ENCODE data around the gene TCF7L1. TPM values are rescaled to one million over a fixed set of nuclear protein-coding genes. Genes with fewer than 3 reads are reported as not detected.
A peak's percentile ranks its signal among the peaks of the same experiment; 100 is the strongest.

Gene TCF7L1
- total and polyA plus RNA-seq, 2 of the 13 experiments (the other 11 are each of a cell fraction or from before 2014, with no cell fraction given) = 0.04 to 0.15 TPM

- peak; percentile 87 for TF ChIP-seq DRAP1 (CRISPR knock-in tag; IDR thresholded peaks at IDR 0.05)
- no peak for TF ChIP-seq NFE2L2 (IDR thresholded peaks at IDR 0.05; ENCODE audit: low read length)
- TF ChIP-seq RFX5 (IDR thresholded peaks at IDR 0.05; ENCODE audit: low read depth, low read length) = no peak
- TF ChIP-seq ZNF644 (CRISPR knock-in tag; IDR thresholded peaks at IDR 0.05; ENCODE audit: low read depth) = peak; percentile 77; the same call in 1 of the 2 replicates
- peak; percentile 42 for TF ChIP-seq RBM22 (optimal IDR thresholded peaks at IDR 0.05; ENCODE audit: low read length)
- TF ChIP-seq SNAPC4 (CRISPR knock-in tag; IDR thresholded peaks at IDR 0.05) = peak; percentile 89; the same call in 1 of the 2 replicates
- peak; percentile 30; the same call in 1 of the 2 replicates for TF ChIP-seq FOXO1 (CRISPR knock-in tag; IDR thresholded peaks at IDR 0.05)
- TF ChIP-seq AFF4 (CRISPR knock-in tag; IDR thresholded peaks at IDR 0.05) = no peak
- TF ChIP-seq HNRNPLL (IDR thresholded peaks at IDR 0.05; ENCODE audit: low read depth, low read length, poor library complexity, severe bottlenecking) = no peak
- TF ChIP-seq HDAC2 (CRISPR knock-in tag; IDR thresholded peaks at IDR 0.05) = peak; percentile 74; the same call in 1 of the 2 replicates
- TF ChIP-seq SYNCRIP (IDR thresholded peaks at IDR 0.05; ENCODE audit: insufficient read depth, low read depth, low read length) = no peak
- TF ChIP-seq ZNF143 (CRISPR knock-in tag; IDR thresholded peaks at IDR 0.05) = no peak
- TF ChIP-seq BORCS8-MEF2B (CRISPR knock-in tag; IDR thresholded peaks at IDR 0.05) = peak; percentile 49; the same call in 1 of the 2 replicates
- TF ChIP-seq MAFF (IDR thresholded peaks at IDR 0.05; ENCODE audit: low read depth, low read length) = no peak
- TF ChIP-seq ZFP90 (CRISPR knock-in tag; IDR thresholded peaks at IDR 0.05; ENCODE audit: borderline replicate concordance) = peak; percentile 99
- TF ChIP-seq RFXAP (CRISPR knock-in tag; IDR thresholded peaks at IDR 0.05; ENCODE audit: borderline replicate concordance) = peak; percentile 68; the same call in 1 of the 2 replicates
- no peak for TF ChIP-seq ZNF234 (CRISPR knock-in tag; conservative IDR thresholded peaks at IDR 0.05)
- no peak for TF ChIP-seq HOXA7 (CRISPR knock-in tag; IDR thresholded peaks at IDR 0.05)
- TF ChIP-seq GTF2F1 (IDR thresholded peaks at IDR 0.05; ENCODE audit: low read length) = no peak
- peak; percentile 36 for TF ChIP-seq YY1 (IDR thresholded peaks at IDR 0.05; ENCODE audit: insufficient read depth, insufficient replicate concordance, low read depth, low read length)
- no peak; the same call in 1 of the 2 replicates for TF ChIP-seq MIER2 (CRISPR knock-in tag; IDR thresholded peaks at IDR 0.05)
- TF ChIP-seq ZNF331 (CRISPR knock-in tag; IDR thresholded peaks at IDR 0.05) = no peak; the same call in 1 of the 2 replicates
Measured at GRCh38 chr2:85324639-85325465, 191.7 kb downstream of the TCF7L1 start (continued).

Measured in HepG2 (cell line).